GM19240 (cell line): ENCODE data around the gene TXK.

Experiments
- DNase-seq: peaks from one replicate; pipeline ENCODE4 v3.0.0; 2011; ENCODE audit warnings: low spot score; ENCODE audit not compliant: insufficient read length

The TXK gene

DNA sequence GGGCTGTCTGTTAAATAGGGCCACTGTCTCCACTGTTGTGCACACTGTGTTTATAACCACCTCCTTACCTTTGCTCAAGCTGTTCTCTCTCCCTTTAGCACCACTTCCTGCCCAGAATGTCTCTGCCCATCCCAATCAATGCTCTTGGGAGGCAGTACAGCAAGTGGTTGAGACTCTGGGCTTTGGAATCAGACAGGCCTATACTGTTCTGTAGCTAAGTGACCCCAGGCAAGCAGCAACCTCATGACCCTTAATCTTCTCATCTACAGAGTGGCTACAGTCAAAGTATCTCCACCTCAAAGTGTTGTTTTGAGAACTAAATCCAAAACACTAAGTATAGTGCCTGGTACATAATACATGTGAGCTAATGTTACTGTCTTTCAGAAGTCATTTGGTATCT is 3.8 kb upstream of the TXK start:
- no peak for DNase-seq

GRCh38 chr4:48133669-48134068 is 381 bp downstream of the TXK start:
- DNase-seq, result no peak

GRCh38 chr4:48131736-48132135 is 2.3 kb downstream of the TXK start:
- no peak for DNase-seq

- no peak for DNase-seq
Measured at GRCh38 chr4:48130100-48130499, 4.0 kb downstream of the TXK start.

- DNase-seq, result no peak
Measured at GRCh38 chr4:48129307-48130014, 4.6 kb downstream of the TXK start.

GRCh38 chr4:48127682-48128404 is 6.2 kb downstream of the TXK start:
- no peak for DNase-seq

- no peak for DNase-seq
Measured at GRCh38 chr4:48127231-48127630, 6.8 kb downstream of the TXK start.

GRCh38 chr4:48126621-48127020 is 7.4 kb downstream of the TXK start:
- DNase-seq, result no peak

GRCh38 chr4:48124870-48125269 is 9.2 kb downstream of the TXK start:
- DNase-seq, result no peak

- no peak for DNase-seq
Measured at GRCh38 chr4:48122756-48123155, 11.3 kb downstream of the TXK start.

GRCh38 chr4:48121180-48121579 is 12.9 kb downstream of the TXK start:
- DNase-seq, result no peak

GRCh38 chr4:48120132-48120531 is 13.9 kb downstream of the TXK start:
- no peak for DNase-seq

DNA sequence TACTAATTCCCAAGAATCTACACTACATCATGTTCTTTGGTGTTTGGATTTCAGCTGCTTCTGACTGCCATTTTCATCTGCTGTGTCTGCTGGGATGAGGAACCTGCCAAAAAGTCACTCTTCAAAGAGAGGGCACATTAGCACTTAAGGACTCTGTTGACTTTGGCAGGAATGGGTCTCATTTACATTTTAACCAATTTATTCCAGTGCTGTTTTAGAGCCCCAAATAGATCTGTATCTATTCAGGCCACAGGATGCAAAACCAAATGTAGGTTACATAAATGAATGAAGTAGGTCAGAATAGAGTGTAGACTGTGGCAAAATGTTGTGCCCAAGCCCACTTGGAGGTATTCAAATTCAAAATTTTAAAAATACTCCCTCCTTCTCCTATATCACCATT is 14.4 kb downstream of the TXK start:
- no peak for DNase-seq

- no peak for DNase-seq
Measured at GRCh38 chr4:48118081-48118480, 16.0 kb downstream of the TXK start.

GRCh38 chr4:48116582-48116981 is 17.5 kb downstream of the TXK start:
- no peak for DNase-seq

- DNase-seq, result no peak
Measured at GRCh38 chr4:48114412-48114811, 19.6 kb downstream of the TXK start.

GRCh38 chr4:48112017-48112667 is 21.9 kb downstream of the TXK start:
- DNase-seq, result no peak

- no peak for DNase-seq
Measured at GRCh38 chr4:48110452-48110978, 23.5 kb downstream of the TXK start.

GRCh38 chr4:48109413-48110263 is 24.4 kb downstream of the TXK start:
- no peak for DNase-seq

GRCh38 chr4:48108309-48109073 is 25.6 kb downstream of the TXK start:
- no peak for DNase-seq

GRCh38 chr4:48105230-48105629 is 28.8 kb downstream of the TXK start:
- DNase-seq, result no peak
